NCI-H82 treated with DMSO at 0.1 percent for 48 hours (cell line): ENCODE data around the gene HERPUD1.
"Not testable (repeated sequence)": the region's sequence is repeated elsewhere in the genome, so short reads cannot be mapped to it uniquely, and the experiment has no call there.

Experiments used
- DNase-seq: peaks from one replicate; lab custom pipeline; 2025; ENCODE audit not compliant: unreplicated experiment; lab: John Stamatoyannopoulos, UW

The HERPUD1 gene

DNA sequence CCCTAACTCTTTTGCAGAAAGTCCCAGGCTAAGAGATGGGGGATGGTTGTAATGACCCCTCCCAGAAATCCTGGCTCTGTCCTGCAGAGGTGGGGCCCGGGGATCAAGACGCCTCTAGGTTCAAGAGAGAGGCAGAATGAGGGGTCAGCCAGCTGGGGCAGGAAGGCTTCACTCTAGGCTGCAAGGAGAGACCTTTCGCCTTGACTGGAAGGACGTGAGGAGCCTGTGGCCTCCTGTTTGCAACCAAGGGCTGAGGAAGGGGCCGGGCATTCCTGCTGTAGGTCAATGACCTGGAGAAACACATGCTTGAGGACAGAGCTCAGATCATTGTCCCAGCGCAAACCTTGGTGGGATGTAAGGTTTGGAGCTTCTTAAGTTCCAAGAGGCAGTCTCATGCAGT, 21.1 kb downstream of the HERPUD1 start:
- no peak for DNase-seq

DNA sequence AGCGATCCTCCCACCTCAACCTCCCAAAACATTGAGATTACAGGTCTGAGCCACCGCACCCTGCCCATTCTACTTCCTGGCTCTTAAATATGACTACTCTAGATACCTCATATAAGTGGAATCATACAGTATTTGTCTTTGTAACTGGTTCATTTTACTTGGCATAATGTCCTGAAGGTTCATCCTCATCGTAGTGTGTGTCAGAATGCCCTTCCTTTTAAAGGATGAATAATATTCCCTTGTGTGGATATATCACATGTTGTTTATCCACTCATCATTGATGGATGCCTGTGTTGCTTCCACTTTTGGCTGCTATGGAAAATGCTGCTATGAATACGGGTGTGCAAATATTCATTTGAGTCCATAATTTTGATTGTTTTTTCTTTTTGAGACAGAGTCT, 24.1 kb downstream of the HERPUD1 start:
- DNase-seq: no peak

DNA sequence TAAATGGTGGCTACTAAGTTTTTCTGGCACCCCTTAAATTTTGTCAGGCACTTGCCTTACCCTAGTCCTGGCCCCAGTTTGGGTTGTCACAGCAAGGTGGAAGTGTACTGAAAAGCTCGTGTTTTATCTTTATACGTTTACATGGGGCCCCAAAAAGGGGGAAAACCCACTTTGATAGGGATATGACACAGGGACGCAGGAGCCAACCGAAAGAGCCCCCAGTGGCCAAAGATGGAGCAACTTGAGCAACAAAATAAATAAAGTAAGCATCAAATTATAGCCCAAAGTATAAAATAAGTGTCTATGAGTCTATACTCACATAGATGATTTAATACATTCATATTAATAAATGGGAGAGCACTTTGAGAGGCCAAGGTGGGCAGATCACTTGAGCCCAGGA, 24.8 kb downstream of the HERPUD1 start:
- DNase-seq: no peak

DNA sequence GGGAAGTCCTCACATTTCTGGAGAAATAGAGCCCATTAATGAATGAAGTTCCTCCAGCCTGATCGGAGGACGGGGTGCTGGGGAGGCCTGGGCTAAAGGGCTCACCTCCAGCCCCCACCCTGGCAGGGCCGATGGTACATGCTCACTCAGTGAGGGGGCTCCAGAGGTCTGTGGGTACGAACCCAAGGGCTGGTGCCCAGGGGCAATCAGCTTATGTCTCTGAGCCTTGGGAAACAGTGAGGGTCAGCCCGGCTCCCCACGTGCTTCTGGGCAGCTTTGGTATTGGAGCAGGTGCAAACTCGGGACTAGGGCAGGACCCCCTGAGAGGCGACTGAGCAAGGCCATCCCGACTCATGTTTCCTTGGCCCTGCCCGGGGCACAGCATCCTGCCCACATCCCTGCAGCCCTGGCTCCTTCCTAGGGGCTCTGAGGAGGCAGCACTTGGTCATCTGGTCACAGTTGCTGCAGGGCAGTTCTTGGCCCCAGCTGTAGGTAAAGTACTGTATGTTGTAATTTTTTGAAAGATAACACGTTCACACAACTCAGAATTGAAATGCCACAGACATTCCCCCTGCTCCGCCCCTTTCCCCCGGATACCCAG, 28.8 kb downstream of the HERPUD1 start:
- no peak for DNase-seq

DNA sequence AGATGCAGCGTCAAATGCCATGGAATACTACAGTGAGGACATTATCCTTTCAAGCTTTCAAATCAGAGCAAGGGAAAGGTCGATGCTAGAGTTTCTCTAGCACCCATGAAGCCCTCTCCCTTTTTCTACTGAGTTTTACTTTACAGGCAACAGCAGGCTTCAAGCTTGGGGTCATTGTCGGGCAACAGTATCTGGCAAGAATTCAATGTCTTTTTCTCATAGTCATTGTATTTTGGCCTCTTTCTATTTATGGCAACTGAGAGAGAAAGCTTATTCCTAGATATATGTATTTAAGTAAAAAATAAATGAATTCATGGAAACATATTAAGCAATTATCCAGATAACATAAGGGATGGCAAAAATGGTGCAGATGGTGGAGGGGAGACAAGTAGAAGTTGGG, 29.4 kb downstream of the HERPUD1 start:
- DNase-seq: no peak

DNA sequence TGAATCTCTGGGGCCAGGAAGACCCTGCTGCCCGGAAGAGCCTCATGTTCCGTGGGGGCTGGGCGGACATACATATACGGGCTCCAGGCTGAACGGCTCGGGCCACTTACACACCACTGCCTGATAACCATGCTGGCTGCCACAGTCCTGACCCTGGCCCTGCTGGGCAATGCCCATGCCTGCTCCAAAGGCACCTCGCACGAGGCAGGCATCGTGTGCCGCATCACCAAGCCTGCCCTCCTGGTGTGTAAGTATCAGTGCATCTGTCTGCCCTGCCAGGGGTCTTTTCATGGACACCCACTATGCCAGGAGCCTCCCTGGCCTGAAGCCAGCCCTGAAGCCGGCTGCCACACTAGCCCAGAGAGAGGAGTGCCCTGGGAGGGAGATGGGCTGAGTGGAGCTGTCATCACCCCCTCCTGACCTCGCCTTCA, 29.9 kb downstream of the HERPUD1 start, which contains the start of gene CETP:
Gene CETP (plus strand): TSS at position 100 of the 431 bp plus-strand sequence. CDS start 30 bp downstream, at position 130.
- no peak for DNase-seq

DNA sequence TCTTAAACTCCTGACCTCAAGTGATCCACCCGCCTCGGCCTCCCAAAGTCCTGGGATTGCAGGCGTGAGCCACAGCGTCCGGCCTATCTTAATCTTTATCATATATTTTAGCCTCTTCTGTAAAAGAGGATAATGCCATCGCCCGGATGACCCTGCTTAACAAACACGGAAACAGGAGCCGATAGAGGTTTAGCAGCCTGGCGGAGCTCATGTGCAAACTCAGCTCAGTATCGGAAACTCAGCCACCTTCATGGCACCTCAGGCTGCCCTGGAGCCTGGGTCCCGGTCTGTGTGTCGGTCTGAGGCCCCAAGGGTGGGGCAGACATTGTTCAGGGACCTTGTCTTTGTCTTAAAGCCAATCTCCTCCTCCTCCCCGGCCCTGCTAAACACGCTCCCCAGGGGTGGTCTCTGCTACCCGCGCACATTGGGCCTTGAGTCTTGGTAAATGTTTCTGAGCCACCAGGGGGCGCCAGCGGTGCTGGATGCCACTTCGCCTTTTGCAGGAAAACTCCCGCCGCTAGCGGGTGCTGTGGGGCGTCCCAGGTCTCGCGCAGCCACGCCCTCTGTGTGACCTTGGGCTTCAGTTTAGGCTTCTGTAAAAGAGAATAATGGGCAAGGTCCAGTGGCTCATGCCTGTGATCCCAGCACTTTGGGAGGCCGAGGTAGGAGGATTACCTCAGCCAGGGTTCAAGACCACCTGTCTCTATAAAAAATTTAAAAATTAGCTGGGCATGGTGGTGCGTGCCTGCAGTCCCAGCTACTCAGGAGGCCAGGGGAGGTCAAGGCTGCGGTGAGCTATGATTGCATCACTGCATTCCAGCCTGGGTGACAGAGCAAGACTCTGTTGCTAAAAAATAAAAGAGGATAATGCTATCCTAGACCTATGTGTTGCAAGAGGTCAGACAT, 32.6 kb downstream of the HERPUD1 start:
- peak; percentile 20 for DNase-seq

DNA sequence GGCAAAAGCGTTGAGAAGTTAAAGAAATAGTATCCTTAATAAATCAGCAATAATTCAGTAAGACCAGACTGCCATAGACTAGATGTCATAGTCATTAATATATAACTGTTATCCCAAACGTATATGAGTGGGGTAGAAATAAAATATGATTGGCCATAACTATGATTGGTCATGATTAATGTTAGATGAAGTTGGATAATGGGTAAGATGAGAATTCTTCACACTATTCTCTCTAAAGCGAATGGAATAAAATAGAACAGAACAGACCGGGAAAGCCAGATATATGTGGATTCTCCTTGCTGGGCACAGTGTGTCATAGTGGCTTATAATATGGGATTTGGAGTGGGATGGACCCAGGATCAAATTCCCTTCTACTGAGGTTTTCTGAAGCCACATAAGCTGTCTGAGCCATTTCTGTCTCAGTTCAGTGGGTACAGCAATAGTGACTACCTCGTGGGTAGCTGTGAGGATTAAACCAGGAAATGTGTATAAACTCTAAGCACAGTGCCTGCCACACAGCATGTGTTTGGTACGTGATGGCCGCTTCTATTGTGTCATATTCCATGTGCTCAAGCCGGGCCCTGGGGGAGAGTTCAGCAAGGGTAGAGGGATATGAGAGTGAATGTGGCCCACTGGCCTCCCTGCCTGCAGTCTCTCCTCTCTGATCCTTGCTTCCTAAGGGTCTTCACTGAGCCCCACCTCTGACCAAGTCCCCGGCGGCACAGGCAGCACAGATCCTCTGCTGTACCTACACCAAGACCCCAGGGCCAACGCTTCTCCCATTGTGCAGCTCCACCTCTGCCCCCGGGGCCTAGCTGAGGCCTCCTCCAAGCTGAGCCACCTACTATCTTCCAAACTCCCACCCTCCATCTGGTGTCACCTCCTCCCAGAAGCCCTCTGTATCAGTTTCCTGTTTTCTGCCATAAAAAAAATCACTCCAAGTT, 33.5 kb downstream of the HERPUD1 start:
- no peak for DNase-seq

DNA sequence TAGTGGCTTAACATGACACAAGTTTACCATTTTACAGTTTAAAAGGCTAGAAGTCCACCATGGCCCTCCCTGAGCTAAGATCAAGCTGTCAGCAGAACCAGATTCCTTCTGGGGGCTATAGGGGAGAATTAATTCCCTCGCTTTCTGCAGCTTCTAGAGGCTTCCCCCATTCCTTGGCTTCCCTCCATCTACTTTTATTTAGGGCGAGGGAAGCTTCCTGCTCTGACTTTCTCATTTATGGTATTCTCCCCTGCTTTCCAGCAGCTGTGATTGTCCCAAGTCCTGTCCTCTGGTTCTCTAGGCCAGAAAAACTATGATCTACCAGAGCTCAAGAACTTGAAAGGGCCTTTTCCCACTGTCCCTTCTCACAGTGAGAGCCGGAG, 34.1 kb downstream of the HERPUD1 start:
- no peak for DNase-seq

DNA sequence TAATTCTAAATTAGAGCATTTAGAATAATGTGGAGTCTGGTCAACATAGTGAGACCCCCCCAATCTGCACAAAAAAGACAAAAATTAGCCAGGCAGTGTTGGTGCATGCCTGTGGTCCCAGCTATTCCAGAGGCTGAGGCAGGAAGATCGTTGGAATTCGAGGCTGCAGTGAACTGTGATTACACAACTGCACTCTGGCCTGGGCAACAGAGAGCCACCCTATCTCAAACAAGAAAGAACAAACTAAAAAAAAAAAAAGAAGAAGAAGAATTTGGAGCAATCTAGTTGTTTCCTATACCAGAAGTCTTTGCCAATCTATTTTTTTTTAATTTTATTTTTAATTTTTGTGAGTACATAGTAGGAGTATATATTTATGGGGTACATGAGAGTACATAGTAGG, 35.8 kb downstream of the HERPUD1 start:
- no peak for DNase-seq

DNA sequence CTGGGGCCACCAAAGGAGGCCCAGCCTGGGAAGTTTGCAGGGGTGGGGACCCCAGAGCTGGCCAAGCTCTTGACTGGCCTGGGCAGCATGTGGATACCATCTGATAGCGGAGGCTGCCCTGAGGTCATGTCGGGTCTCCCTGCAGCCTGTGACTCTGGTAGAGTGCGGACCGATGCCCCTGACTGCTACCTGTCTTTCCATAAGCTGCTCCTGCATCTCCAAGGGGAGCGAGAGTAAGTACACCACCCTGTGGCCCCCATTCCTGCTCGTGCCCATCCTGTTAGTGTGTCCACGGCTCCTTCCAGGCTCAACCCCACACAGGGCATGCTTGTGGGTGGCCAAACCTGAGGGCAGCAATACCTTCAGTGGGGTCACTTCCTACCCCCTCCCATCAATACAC, 37.8 kb downstream of the HERPUD1 start:
- DNase-seq: no peak

DNA sequence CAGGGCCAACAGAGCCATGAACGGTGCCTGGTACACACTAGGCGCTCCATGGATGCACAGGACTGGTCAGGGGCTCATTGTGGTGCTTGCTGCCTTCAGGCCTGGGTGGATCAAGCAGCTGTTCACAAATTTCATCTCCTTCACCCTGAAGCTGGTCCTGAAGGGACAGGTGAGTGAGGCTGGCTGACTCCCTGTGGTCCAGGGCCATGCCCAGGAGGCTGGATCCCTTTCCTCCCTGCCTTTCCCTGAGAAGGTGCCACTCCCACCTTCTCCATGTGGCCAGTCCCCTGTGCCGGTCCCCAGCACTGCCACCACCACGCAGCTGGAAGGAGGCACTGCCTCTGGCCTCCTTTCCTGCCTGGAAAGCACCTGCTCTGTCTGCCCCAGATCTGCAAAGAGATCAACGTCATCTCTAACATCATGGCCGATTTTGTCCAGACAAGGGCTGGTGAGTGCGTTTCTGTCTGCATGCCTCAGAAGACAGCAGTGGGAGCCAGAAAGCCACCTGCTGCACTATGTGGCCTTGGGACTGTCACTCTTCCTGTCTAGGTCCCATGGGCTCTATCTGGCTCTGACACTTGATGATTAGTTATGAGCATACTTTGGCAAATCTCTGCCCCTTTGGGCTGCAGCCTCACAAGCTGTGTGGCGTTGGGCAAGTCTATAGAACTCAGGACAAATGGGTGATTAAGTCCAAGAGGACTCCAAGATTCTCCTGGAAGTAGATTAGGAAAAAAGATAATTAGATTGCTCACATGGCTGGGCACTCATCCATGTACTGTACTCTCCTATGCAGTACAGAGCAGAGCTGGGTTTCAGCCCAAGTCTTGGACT, 39.2 kb downstream of the HERPUD1 start:
- no peak for DNase-seq

DNA sequence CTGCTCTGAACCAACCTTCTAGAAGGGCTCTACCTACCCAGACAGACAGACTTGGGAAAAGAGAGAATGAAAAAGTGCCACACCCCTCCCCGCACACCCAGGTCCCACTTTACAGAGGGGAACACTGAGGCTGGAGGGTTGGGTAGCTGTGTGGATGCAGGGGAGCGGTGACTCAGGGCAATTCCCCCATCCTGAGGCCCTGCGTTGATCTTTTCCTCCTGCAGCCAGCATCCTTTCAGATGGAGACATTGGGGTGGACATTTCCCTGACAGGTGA, 39.8 kb downstream of the HERPUD1 start:
- DNase-seq: no peak

DNA sequence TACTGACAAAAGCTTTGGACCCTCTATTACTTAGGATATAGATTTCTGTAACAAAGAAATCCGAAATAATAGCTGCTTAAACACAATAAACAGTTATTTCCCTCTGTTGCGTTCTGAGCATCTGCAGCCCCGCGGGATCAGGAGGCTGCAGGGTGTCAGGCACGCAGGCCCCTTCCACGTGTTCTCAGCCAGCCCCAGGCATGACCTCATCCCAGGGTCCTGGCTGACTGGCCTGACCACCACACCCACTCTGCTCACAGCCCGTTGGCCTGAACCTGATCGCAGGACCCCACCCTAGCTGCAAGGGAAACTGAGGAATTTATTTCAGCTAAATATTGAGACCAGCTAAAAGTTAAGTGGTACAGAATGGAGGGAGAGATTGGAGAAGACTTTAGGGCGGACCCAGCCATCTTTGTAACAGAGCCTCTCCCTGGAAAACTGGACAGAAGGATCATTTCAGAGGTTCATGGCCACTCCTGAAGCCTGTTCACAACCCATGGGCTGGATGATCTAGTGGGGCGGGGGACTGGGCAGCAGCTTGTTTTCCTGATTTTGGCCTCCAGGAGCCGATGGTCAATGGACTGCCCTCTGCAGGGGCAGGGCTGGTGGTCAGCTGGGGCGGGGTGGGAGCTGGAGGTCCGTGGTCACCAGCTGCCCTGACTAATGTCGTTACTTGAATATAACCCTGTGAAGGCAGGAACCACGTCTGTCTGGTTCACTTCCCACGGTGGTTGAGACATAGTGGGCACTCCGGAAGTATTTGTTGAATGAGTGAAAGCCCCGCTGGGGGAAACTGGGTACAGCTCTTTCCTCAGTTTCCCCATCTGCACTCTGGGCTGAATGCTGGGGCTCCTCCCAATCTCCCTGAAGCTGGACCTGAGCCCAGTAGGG, 40.7 kb downstream of the HERPUD1 start:
- DNase-seq: no peak

DNA sequence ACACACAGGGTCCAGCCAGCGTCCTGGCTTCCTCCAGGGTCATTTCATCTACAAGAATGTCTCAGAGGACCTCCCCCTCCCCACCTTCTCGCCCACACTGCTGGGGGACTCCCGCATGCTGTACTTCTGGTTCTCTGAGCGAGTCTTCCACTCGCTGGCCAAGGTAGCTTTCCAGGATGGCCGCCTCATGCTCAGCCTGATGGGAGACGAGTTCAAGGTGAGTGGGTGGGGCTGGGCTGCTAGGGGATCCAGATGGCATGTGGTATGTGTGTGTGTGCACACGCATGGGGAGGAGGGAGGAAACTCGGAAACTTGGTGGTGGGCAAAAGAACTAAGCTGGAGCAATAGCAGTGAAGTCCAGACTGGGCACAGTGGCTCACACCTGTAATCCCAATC, 41.4 kb downstream of the HERPUD1 start:
- DNase-seq: no peak

DNA sequence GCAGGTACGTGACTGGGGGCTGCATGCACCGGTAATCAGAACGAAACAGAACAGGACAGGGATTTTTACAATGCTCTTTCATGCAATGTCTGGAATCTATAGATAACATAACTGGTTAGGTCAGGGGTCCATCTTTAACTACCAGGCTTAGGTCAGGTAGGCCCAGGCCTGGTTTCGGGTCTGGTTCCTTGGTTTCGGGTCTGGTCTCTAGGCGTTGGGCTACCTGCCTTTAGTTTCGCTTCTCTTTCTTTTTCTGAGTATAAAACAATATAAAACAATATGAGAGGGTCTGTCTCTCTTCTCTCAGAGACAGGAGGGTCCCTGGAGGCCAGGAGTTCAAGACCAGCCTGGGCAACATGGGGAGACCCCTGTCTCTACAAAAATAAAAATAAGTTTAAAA, 42.0 kb downstream of the HERPUD1 start:
- DNase-seq: not testable (repeated sequence)

DNA sequence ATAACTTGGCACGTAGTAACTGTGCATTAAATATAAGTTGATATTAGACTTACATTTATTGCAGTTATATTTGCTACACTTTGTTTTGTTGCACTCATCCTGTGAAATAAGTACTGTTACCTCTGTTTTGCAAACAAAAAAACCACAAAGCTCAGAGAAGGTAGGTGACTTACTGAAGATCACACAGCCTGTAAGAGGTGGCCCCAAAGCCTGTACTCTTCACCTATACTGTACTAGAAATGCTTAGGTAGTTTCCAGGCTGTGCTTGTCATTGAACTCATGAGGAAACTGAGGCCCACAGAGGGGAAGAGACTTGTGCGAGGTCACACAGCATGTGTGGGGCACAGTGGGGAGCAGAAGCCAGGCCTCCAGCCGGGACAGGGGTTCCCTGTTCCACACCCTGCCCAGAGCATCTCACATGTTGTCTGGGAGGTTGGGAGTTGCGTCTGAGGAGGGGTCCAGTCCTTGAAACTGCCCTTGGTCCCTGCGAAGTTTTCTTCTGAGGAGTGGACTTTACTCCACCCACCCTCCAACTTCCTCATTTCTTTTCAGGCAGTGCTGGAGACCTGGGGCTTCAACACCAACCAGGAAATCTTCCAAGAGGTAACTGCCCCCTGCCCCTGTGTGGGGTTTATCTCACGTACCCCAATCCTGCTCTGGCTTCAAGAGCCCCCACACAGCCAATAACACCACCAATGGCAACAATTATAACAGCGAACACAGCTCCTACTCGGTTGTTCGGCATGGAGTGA, 42.8 kb downstream of the HERPUD1 start:
- no peak for DNase-seq

DNA sequence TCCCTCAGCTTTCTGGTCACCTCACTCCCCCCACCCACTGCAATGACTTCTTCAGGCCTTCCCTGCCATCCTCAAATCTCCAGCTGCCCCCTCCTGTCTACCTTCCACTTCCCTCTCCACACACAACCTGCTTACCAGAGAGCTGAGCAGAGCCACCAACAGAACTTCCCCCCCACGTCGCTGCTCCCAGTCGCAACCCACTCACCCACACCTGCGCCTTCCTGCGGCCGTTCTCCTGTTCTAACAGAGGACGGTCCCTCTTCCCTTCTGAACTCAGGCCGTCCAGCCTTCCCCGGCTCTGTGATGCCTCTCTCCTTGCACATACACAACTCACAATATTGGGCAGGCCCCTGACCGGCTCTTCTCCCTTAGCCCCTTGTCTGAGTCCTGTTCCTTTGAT, 43.8 kb downstream of the HERPUD1 start:
- no peak for DNase-seq

DNA sequence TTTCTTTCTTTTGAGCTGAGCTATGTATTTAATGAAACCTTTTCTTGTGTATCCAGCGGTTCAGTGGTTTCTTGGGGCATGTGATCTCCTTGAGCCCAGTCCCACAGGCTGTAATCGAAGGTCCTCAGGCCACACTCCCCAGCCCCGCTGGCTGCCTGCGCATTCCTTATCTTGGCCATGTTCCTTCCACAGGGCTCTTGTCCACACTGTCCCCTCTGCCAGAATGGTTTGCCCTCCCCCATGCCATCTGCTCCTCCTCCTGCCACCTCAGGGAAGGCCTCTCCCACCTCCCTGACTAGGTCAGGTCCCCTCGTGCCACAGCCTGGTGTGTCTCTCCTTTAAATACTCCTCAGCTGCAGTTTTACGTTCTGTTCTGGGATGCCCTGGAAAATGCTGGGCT, 45.3 kb downstream of the HERPUD1 start:
- DNase-seq: no peak
